Breast epithelium (tissue), 3 donors: ENCODE results near the gene CCDC117.

Source experiments
- POLR2A ChIP-seq: fragments of 450-650 bp; IDR thresholded peaks from one replicate; pipeline ENCODE4 v1.6.1; 2016; ENCODE audit warnings: antibody characterized with exemption, mild to moderate bottlenecking, moderate library complexity
- TF ChIP-seq, protein P1 (sequence below), 3 donors: fragments of 450-650 bp; IDR thresholded peaks; one replicate each; pipeline ENCODE4 v1.5.1; 2016 to 2017; ENCODE audit warnings: antibody characterized with exemption in 3 of 3, mild to moderate bottlenecking in 3 of 3, moderate library complexity in 3 of 3

DNA sequence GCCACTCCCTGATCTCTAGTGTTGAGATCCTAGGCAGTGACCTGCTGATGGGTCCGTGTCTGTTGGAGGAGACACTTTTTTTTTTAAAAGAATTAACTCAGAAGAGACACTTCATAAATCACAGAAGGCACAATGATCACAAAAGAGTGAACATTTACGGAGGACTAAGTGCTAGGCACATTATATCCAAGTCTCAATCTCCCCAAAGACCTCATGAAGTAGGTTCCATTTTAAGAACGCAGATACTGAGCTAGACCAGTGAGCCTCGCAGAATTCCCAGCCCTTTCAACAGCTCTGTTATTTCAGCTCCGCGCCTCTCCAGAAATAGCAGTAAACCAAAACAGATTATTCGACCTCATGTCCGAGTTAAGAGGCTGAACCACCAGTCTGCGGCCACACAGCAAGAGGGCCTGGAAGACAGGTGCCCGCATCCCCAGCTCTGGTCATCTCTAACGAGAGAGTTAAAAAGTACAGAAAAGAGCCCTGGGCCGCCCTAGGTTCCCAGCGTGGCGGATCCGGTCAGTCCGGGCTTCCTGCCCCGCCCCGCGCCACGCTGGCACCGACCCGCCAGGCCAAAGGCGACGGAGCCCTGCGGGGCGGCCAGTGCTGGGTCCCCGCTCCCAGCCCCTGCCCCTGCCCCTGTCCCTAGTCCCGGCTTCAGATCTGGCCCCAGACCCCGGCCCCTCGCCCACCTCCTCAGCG, 27.3 kb downstream of the CCDC117 start:
- TF ChIP-seq POLR2A = no peak
- TF ChIP-seq, protein P1, sequence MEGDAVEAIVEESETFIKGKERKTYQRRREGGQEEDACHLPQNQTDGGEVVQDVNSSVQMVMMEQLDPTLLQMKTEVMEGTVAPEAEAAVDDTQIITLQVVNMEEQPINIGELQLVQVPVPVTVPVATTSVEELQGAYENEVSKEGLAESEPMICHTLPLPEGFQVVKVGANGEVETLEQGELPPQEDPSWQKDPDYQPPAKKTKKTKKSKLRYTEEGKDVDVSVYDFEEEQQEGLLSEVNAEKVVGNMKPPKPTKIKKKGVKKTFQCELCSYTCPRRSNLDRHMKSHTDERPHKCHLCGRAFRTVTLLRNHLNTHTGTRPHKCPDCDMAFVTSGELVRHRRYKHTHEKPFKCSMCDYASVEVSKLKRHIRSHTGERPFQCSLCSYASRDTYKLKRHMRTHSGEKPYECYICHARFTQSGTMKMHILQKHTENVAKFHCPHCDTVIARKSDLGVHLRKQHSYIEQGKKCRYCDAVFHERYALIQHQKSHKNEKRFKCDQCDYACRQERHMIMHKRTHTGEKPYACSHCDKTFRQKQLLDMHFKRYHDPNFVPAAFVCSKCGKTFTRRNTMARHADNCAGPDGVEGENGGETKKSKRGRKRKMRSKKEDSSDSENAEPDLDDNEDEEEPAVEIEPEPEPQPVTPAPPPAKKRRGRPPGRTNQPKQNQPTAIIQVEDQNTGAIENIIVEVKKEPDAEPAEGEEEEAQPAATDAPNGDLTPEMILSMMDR (IDR thresholded peaks at IDR 0.05) = no peak
